Prostate gland (tissue), 2 donors: ENCODE results near the gene TSHZ1.

Experiments used
- CTCF ChIP-seq, 4 experiments: fragments of 200-600 bp in 2 of 4; fragments of 450-650 bp in 2 of 4; sonication (generic) in 2 of 4; IDR thresholded peaks; 1 replicate in 3 of 4; 2 replicates in 1 of 4; pipeline ENCODE4 v1.5.1; 2016 to 2019; ENCODE audit warnings: antibody characterized with exemption in 4 of 4, mild to moderate bottlenecking in 2 of 4, moderate library complexity in 2 of 4
- POLR2A ChIP-seq: fragments of 450-650 bp; IDR thresholded peaks from one replicate; pipeline ENCODE4 v1.6.1; 2016; ENCODE audit warnings: antibody characterized with exemption, mild to moderate bottlenecking

GRCh38 chr18:75165926-75166325, 44.7 kb upstream of the TSHZ1 start:
- no peak for TF ChIP-seq CTCF (IDR thresholded peaks at IDR 0.05)
- TF ChIP-seq POLR2A, result no peak
